Fibroblast of gingiva (primary cell): ENCODE results near the gene COX6B1.
A peak's percentile ranks its signal among the peaks of the same experiment; 100 is the strongest.
"Not testable (repeated sequence)": the region's sequence is repeated elsewhere in the genome, so short reads cannot be mapped to it uniquely, and the experiment has no call there.

ENCODE experiments used
- DNase-seq: peaks from one replicate; pipeline ENCODE4 v3.0.0-alpha.2; 2011; ENCODE audit warnings: low read depth

Gene COX6B1

DNA sequence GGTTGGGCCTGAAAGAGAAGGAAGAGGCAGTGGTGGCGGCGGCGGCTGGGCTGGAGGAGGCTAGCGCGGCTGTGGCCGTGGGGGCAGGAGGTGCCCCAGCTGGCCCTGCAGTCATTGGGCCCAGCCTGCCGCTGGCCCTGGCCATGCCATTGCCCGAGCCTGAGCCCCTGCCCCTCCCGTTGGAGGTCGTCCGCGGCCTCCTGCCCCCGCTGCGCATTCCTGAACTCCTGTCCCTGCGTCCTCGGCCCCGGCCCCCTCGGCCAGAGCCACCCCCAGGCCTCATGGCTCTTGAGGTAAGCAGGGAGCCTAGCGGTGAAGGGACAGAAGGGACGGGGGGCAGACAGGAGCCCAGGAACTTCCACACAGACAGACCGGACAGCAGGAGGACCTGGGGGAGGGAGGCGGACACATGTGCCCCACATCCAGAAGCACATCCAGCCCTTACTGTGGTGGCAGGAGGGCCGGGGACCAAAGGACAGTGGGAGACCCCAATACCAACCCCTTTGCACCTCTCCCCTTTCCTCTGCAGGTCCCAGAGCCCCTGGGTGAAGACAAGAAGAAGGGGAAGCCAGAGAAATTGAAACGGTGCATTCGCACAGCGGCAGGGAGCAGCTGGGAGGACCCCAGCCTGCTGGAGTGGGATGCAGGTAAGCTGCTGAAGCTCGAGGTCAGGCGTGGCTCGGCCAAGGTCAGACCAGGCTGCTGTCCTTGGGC, 14.2 kb upstream of the COX6B1 start:
- DNase-seq = no peak

DNA sequence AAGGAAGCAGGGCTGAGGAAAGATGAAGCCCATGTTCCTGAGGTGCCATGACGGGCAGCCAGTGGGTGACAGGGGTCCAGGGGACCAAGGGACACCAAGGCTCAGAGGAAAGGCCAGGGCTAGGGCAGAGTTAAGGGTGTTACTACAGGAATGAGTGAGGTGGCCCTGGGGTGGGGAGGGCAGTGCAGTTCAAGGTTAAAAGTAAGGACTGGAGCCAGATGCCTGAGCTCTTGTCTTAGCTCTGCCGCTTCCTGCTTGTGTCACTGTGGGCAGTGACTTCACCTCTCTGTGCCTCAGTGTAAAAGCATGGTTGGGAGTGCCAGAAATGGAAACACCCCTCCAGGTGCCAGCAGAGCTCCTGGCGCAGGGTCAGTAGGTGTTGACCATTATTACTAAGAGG, 11.5 kb upstream of the COX6B1 start:
- DNase-seq = no peak

DNA sequence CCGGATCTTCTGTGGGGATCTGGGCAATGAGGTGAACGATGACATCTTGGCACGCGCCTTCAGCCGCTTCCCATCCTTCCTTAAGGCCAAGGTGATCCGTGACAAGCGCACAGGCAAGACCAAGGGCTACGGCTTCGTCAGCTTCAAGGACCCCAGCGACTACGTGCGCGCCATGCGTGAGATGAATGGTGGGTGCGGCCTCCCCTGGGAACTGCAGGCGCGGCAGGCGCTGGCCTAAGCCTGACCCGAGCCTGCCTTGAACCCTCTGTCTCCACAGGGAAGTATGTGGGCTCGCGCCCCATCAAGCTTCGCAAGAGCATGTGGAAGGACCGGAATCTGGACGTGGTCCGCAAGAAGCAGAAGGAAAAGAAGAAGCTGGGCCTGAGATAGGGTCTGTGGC, 11.0 kb upstream of the COX6B1 start:
- DNase-seq = no peak

DNA sequence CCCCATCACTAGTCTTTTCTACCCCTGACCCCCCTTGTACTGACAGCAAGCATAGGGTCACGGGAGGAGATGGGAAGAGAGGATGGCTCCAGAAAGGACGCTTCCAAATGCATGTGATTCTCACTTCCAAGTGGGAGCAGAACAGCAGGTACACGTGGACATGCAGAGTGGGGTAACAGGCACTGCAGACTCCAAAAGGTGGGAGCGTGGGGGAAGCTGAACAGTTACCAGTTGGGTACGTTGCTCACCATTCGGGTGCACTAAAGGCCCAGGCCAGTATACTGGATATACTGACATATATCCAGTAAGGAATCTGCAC, 8.8 kb upstream of the COX6B1 start:
- DNase-seq = no peak

DNA sequence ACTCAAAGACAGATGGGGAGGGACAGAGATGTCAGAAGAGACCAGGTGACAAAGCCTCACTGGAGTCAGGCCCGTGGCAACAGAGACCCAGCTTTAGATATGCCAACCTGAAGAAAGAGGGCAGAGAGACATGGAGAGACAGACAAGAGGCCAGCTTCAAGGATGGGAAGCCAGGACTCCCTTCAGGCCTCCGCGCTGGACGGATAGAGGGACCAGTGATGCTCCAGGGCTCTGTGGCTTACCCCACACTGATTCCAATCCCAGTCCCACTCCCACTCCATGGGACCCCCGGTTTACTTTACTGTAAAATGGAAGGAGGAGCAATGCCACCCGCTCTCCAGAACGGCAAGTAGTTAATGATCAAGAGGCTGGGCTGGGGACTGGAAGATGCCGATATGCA, 8.3 kb upstream of the COX6B1 start:
- DNase-seq = no peak

DNA sequence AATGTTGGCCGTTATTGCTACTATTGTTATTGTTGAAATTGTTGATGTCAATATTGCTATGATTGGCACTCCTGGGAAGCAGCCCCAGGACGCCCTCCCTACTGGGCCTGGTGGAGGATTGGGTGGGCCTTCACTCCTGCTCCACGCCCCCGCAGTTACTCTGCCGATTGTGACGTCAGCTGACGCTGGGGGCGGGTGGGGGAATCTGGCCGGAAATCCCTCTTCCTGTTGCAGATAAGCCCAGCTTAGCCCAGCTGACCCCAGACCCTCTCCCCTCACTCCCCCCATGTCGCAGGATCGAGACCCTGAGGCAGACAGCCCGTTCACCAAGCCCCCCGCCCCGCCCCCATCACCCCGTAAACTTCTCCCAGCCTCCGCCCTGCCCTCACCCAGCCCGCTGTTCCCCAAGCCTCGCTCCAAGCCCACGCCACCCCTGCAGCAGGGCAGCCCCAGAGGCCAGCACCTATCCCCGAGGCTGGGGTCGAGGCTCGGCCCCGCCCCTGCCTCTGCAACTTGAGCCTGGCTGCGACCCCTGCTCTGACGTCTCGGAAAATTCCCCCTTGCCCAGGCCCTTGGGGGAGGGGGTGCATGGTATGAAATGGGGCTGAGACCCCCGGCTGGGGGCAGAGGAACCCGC, 6.5 kb upstream of the COX6B1 start, which contains the start of gene ETV2:
Gene ETV2 (plus strand): TSS at position 231 of the 637 bp plus-strand sequence. CDS start 716 bp downstream, outside the sequence.
- DNase-seq = no peak

DNA sequence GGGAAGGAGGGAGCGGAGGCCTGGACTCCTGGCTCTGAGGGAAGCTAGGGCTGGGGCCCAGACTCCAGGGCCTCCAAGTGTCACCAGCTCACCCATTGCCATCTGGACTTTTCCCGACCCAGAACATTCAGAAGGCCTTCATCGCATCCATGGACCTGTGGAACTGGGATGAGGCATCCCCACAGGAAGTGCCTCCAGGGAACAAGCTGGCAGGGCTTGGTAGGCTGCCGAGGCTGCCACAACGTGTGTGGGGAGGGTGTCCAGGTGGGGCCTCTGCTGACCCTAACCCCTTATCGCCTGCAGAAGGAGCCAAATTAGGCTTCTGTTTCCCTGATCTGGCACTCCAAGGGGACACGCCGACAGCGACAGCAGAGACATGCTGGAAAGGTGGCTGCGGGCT, 5.8 kb upstream of the COX6B1 start:
- DNase-seq = no peak

DNA sequence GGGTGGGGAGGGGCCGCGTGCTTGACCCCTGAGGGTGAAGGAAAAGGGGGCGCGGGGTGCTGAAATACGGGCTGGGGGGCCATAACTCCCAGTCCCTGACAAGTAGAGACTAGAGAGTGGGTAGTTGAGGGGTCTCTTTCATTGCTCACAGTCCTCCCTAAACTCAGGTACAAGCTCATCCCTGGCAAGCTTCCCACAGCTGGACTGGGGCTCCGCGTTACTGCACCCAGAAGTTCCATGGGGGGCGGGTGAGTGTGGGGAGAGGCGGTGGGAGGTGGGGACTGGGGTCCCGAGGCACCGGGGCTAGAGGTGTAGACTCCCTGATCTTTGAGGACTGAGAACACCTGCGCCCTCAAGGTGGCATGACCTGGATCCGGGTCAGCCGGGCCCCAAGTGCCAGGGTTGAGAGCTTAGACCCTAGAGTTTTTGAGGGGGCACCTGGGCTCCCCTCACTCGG, 5.3 kb upstream of the COX6B1 start:
- no peak for DNase-seq

DNA sequence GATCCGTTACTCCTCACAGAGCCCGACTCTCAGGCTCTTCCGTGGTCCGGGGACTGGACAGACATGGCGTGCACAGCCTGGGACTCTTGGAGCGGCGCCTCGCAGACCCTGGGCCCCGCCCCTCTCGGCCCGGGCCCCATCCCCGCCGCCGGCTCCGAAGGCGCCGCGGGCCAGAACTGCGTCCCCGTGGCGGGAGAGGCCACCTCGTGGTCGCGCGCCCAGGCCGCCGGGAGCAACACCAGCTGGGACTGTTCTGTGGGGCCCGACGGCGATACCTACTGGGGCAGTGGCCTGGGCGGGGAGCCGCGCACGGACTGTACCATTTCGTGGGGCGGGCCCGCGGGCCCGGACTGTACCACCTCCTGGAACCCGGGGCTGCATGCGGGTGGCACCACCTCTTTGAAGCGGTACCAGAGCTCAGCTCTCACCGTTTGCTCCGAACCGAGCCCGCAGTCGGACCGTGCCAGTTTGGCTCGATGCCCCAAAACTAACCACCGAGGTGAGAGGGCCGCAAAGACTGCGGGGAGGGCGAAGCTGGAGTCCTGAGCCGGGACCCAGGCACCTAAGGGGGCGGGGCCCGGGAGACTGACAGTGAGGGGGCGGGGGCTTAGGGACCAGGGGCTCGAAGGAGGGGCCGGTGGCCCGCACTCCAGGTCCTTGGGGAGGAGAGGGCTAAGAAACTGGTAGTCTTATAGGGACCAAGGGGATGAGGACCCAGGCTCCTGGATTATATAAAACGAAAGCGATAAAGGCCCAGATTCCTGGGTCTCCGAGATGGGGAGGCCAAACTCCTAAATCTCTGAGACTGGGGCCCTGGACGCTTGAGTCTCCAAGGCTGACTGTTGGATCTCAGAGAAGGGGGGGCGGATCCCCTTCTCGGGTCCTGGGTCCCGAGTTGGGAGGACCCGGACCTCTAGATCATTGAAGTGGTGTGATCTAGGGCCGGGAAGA, 4.6 kb upstream of the COX6B1 start:
- DNase-seq = peak; percentile 76

DNA sequence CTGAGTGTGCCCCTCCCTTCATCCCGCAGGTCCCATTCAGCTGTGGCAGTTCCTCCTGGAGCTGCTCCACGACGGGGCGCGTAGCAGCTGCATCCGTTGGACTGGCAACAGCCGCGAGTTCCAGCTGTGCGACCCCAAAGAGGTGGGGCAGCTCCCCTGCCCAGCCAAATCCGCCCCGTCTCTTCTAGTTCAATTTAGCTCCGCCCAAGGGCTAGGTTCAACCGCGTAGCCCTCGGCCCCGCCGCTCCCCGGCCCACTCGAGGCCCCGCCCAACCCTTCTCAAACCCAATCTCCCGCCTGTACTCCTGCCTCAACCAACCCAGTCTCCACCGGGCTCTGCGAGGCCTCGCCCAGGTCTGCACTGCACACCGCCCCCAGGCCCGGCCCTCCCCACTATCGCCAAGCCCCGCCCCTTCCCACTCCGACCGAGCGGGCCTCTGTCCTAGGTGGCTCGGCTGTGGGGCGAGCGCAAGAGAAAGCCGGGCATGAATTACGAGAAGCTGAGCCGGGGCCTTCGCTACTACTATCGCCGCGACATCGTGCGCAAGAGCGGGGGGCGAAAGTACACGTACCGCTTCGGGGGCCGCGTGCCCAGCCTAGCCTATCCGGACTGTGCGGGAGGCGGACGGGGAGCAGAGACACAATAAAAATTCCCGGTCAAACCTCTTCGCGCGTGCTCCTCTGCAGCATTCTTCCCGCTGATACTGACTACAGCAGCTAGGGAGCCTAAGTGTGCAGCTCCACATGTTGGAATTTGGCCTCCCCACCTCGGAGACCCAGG, 3.7 kb upstream of the COX6B1 start:
- peak; percentile 91 for DNase-seq

DNA sequence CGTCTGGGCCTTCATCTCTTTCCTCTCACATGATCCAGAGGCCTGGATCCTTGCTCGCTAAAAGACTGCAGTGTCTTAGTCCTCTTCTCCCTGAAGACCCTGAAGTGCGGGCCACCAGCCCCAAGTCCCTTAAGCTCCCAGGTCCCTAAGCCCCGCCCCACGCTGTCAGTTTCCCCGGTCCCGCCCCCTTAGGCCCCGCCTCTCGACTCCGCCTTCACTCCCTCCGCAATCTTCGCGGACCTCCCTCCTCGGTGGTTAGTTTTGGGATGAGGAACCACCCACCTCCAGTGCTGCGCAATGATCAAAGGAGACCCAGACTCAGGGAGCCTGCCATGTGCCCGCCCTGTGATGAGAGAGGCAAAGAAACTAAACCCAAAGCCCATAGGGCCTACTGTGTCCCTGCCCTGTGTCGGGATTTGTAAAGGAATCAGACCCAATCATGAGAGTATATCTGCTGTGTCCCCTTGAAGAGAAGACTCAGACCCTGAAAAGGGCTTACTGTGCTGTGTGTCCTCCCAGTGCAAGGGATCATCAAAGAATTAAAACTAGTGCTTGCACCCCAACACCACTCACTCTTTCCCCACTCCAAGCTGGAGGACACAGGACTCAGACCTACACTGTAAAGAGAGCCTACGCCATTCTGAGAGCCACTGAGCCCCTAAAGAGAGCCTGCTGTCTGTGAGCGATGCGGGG, 3.0 kb upstream of the COX6B1 start:
- DNase-seq = peak; percentile 44

DNA sequence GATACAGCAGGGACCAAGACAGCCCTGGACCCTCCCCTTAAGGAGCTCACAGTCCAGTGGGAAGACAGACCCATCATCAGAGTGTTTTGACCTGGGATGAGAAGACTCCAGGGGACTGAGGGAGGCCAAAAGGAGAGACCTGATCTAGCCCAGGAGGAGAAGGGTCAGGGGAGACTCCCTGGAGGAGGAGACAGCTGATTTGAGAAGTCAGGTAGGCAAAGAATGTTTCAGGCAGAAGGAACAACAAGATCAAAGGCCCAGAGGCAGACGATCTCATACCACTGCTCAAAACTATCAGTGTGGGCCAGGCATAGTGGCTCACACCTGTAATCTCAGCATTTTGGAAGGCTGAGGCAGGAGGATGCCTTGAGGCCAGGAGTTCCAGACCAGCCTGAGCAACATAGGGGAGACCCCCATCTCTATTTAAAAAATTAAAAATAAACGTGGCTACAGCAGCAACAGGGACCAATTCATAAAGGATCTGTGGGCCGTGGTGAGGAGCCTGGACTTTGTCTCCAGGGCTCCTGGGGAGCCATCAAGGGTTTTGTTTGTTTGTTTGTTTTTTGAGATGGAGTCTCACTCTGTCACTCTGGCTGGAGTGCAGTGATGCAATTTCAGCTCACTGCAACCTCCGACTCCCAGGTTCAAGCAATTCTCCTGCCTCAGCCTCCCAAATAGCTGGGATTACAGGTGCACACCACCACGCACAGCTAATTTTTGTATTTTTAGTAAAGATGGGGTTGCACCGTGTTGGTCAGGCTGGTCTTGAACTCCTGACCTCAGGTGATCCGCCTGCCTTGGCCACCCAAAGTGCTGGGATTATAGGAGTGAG, 2.2 kb upstream of the COX6B1 start:
- no peak for DNase-seq

DNA sequence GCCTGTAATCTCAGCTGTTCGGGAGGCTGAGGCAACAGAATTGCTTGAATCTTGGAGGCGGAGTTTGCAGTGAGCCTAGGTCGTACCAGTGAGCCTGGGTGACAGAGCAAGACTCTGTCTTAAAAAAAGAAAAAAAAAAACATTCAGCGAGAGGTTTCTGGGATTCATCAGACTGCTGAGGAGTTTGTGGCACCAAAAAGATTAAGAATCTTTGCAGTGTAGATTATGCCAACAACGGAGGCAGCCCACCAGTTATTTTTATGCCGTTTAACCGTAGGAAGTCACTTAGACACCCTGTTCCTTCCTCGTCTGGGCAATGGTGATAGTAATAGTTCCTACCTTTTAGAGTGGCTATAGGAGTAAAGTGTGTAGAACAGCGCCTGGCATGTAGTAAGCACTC, 2.5 kb downstream of the COX6B1 start:
- DNase-seq = no peak

DNA sequence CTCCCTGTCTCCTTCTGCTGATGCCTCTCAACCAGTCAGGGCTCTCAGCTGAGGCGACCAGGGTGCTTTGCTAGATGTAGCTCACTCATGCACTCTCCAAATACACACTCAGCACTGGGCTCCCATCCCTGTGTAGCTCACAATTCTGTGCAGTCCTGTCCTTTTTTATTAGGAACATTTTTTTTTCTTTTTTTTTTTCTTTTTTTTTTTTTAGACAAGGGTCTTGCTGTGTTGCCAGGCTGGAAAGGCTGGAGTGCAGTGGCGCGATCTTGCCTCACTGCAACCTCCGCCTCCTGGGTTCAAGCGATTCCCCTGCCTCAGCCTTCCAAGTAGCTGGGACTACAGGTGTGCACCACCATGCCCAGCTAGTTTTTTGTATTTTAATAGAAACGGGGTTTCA, 6.7 kb downstream of the COX6B1 start:
- not testable (repeated sequence) for DNase-seq

DNA sequence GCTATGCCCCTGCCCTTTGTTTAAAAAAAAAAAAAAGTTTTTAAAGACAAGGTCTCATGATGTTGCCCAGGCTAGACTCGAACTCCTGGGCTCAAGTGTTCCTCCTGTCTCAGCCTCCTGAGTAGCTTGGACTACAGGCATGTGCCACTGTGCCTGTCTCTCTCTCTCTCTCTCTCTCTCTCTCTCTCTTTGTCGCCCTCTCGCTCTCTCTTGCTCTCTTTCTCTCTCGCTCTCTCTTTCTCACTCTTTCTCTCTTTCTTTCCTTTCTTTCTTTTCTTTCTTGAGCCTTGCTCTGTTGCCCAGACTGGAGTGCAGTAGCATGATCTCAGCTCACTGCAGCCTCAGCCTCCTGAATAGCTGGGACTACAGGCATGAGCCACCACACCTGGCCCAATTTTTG, 7.5 kb downstream of the COX6B1 start:
- DNase-seq = no peak

DNA sequence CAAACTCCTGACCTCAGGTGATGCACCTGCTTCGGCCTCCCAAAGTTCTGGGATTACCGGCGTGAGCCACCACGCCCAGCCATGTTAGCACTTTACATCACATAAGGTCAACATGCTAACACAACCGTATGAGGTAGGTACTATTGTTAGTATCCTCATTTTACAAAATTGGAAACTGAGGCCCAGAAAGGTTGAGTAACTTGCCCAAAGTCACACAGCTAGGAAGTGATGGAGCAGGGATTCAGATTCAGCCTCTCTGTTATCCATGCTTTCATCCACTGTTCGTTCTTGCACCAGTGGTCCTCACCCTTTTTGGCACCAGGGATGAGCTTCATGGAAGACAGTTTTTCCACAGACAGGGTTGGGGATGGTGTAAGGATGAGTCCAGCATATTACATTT, 8.6 kb downstream of the COX6B1 start:
- no peak for DNase-seq

DNA sequence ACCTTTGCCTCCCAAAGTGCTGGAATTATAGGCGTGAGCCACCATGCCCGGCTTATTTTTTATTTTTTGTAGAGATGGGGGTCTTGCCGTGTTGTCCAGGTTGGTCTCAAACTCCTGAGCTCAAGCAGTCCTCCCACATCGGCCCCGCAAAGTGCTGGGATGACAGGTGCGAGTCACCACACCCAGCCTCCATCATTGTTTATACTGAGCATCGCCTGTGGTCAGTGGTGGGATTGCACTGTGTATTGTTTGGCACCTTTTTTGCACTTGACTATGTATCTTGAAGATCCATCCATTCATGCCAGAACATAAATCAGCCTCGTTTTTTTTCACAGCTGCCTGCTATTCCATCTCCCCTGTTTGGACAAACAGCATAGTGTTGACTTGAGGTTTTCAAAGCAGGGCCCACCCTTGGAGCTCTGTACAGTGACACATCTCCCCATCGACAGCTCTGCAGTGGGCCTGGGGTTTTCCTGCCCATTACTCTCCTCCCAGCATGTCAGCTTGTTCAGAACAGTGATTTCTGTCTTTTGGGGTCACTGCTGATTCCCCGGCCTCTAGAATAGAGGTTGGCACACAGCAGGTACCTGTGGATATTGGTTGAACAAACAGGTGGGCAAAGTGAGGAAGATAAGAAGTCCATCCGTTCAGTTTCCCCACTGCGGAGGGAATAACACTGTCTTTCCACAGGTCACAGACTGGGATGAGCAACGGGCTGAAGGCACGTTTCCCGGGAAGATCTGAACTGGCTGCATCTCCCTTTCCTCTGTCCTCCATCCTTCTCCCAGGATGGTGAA, 10.0 kb downstream of the COX6B1 start:
- DNase-seq = no peak

DNA sequence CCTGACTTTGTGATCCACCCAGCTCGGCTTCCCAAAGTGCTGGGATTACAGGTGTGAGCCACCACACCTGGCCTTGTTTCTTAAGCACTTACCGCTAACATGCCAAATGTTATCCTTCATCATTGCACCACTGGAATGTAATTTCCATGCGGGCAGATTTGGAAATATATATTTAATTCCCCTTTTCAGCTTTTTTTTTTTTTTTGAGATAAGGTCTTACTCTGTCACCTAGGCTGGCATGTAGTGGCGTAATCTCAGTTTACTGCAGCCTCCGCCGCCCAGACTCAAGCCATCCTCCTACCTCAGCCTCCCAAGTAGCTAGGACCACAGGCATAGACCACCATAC, 13.8 kb downstream of the COX6B1 start:
- DNase-seq = no peak

DNA sequence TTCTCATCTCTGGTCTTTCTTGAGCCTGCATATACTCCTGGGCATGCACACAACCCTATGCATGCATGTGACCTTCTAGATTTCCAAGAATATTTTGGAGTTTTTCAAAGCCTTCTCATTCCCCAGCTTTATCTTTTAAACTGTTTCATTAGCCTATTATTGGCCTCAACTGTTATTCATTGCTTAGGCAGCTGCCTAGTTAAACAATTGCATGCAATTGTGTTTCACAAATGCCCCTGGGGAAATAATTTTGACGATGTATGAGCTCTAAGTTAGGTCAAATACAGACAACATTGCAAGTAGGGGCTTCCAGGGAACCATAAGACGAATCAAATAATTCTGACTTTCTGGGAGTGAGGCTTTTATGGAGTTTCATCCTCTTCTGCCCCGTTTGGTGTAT, 15.9 kb downstream of the COX6B1 start:
- no peak for DNase-seq

DNA sequence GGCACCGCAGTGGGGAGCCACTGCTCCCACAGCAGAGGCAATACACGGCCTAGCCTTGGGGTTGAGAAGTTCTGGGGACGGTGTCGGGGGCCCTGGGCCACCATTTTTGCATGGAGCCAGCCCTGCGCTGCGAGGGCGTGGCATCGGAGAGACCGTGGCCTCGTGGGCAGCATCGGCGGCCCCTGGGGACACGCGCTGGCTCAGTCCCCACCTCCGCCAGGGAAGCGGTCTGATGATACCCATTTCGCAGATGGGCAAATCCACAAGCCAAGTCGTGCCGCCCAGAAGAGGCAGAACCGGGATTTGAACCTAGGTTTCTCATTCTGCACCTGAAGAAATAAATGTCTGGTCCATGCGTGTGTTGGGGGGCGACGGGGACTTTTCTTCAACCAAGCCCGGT, 17.0 kb downstream of the COX6B1 start:
- DNase-seq = no peak
